Measurements from ENCODE around the gene NRDC.

DNA sequence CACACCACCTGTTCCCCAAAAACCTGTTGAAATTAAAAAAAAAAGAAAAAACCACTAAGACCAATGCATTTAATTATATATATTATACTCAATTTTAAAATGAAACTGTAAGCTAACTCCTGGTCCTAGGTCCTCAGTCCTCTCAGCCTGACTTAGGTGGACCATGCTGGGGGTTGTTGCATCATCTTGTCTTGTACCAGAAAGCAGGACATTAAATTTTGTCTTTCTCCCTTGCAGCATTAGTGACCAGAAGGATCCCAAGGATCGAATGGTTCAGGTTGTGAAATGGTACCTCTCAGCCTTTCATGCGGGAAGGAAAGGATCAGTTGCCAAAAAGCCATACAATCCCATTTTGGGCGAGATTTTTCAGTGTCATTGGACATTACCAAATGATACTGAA is 97.6 kb downstream of the NRDC start:
- no peak for TF ChIP-seq EP300 (IDR thresholded peaks at IDR 0.05)
- TF ChIP-seq CTCF (IDR thresholded peaks at IDR 0.05) = no peak
